HG03442 (cell line): ENCODE results near the gene IPO4.
"Not testable (repeated sequence)": the region's sequence is repeated elsewhere in the genome, so short reads cannot be mapped to it uniquely, and the experiment has no call there.

ENCODE experiments used
- ATAC-seq: cut with Tn5 transposase; IDR thresholded peaks from one replicate; pipeline ENCODE4 v1.9.1; 2021; ENCODE audit warnings: mild to moderate bottlenecking, moderate library complexity; ENCODE audit not compliant: unreplicated experiment

IPO4 gene

GRCh38 chr14:24188251-24189058, at the start of gene IPO4:
Gene IPO4 (minus strand): TSS chr14:24188816. CDS start chr14:24188787, 29 bp downstream.
- ATAC-seq: peak; percentile 94

GRCh38 chr14:24238123-24238522, 49.5 kb upstream of the IPO4 start:
- ATAC-seq: no peak

GRCh38 chr14:24237463-24237955, 48.9 kb upstream of the IPO4 start:
- no peak for ATAC-seq

GRCh38 chr14:24236689-24237462, 48.3 kb upstream of the IPO4 start:
- ATAC-seq: no peak

GRCh38 chr14:24235804-24236688, 47.4 kb upstream of the IPO4 start:
- ATAC-seq: no peak

- ATAC-seq: no peak
These were observed 45.7 kb upstream of the IPO4 start for GRCh38 chr14:24234095-24235005.

GRCh38 chr14:24233538-24233866, 44.9 kb upstream of the IPO4 start:
- no peak for ATAC-seq

- ATAC-seq: peak; percentile 43
These were observed 44.3 kb upstream of the IPO4 start, which contains the start of gene GMPR2 for GRCh38 chr14:24232645-24233537. Gene GMPR2 (plus strand): TSS chr14:24232929. CDS start chr14:24233254, 325 bp downstream.

GRCh38 chr14:24232121-24232644, 43.6 kb upstream of the IPO4 start, which contains the start of gene NEDD8:
Gene NEDD8 (minus strand): TSS chr14:24232367. CDS start chr14:24232267, 100 bp downstream.
- peak; percentile 75 for ATAC-seq

- peak; percentile 4 for ATAC-seq
These were observed 42.9 kb upstream of the IPO4 start for GRCh38 chr14:24231263-24232120.

- ATAC-seq: no peak
These were observed 40.3 kb upstream of the IPO4 start for GRCh38 chr14:24228902-24229301.

- ATAC-seq: no peak
These were observed 37.9 kb upstream of the IPO4 start for GRCh38 chr14:24226473-24226872.

- ATAC-seq: no peak
These were observed 36.0 kb upstream of the IPO4 start for GRCh38 chr14:24224618-24225071.

- ATAC-seq: not testable (repeated sequence)
These were observed 34.4 kb upstream of the IPO4 start for GRCh38 chr14:24222987-24223386.

- ATAC-seq: no peak
These were observed 30.9 kb upstream of the IPO4 start for GRCh38 chr14:24219521-24219920.

GRCh38 chr14:24219080-24219479, 30.5 kb upstream of the IPO4 start:
- no peak for ATAC-seq

- ATAC-seq: not testable (repeated sequence)
These were observed 28.3 kb upstream of the IPO4 start for GRCh38 chr14:24216876-24217275.
